SK-N-SH (cell line): ENCODE results near the gene PFAS. TPM values are rescaled to one million over a fixed set of nuclear protein-coding genes. Genes with fewer than 3 reads are reported as not detected.

Experiments used
- CTCF ChIA-PET: fragments of 300-600, 350-600 bp; formaldehyde crosslinking; extraction: SDS; loops from one replicate; lab custom pipeline; 2021; lab: Yijun Ruan, JAX
- POLR2A ChIA-PET: fragments of 350-600 bp; sonication (Branson Sonifier 250); formaldehyde crosslinking; extraction: SDS; loops from one replicate; lab custom pipeline; 2020; ENCODE audit warnings: antibody characterized with exemption, inconsistent platforms; lab: Yijun Ruan, JAX
- DNase-seq: peaks from one replicate; pipeline ENCODE4 v3.0.0; 2012
- H2AFZ ChIP-seq: fragments of 200-600 bp; sonication (generic); 2 replicates; pipeline ENCODE4 v1.8.1; 2016; ENCODE audit warnings: antibody characterized with exemption, mild to moderate bottlenecking, low read depth
- H3F3A ChIP-seq: fragments of 200-600 bp; sonication (generic); replicated peaks from 2 replicates; pipeline ENCODE3; 2016; ENCODE audit warnings: antibody characterized with exemption, mild to moderate bottlenecking; ENCODE audit not compliant: insufficient read depth
- H3K27ac ChIP-seq, 2 experiments: fragments of 200-500 bp in 1 of 2; fragments of 200-600 bp in 1 of 2; sonication (Bioruptor generic) in 1 of 2; sonication (generic), shearing (Covaris generic) in 1 of 2; 2 replicates each; pipeline versions ENCODE4 v1.5.1 to v1.6.1; 2014 to 2016; ENCODE audit warnings: low read depth in 2 of 2, inconsistent platforms in 1 of 2, low read length in 1 of 2, mild to moderate bottlenecking in 1 of 2, mixed read lengths in 1 of 2
- H3K27me3 ChIP-seq: fragments of 200-600 bp; sonication (generic), shearing (Covaris generic); 2 replicates; pipeline ENCODE4 v1.6.1; 2016; ENCODE audit warnings: mixed run types; ENCODE audit not compliant: insufficient read depth
- H3K36me3 ChIP-seq, 2 experiments: fragments of 200-500 bp in 1 of 2; fragments of 200-600 bp in 1 of 2; sonication (Bioruptor generic) in 1 of 2; sonication (generic) in 1 of 2; replicated peaks in 1 of 2; 2 replicates each; pipeline versions ENCODE3 to v1.5.1; 2014 to 2016; ENCODE audit warnings: low read length in 1 of 2, mild to moderate bottlenecking in 1 of 2; ENCODE audit not compliant: insufficient read depth in 2 of 2, control insufficient read depth in 1 of 2
- H3K4me1 ChIP-seq, 2 experiments: fragments of 200-500 bp in 1 of 2; fragments of 200-600 bp in 1 of 2; sonication (Bioruptor generic) in 1 of 2; sonication (generic), shearing (Covaris generic) in 1 of 2; 2 replicates each; pipeline versions ENCODE4 v1.5.1 to v1.6.1; 2014 to 2016; ENCODE audit warnings: low read depth in 1 of 2, low read length in 1 of 2, mixed run types in 1 of 2; ENCODE audit not compliant: insufficient read depth in 2 of 2, control insufficient read depth in 1 of 2
- H3K4me2 ChIP-seq: fragments of 200-600 bp; sonication (generic), shearing (Covaris generic); 2 replicates; pipeline ENCODE4 v1.6.1; 2017; ENCODE audit warnings: mixed run types
- H3K4me3 ChIP-seq, 2 experiments: fragments of 200-500 bp in 1 of 2; fragments of 200-600 bp in 1 of 2; sonication (Bioruptor generic) in 1 of 2; sonication (generic), shearing (Covaris generic) in 1 of 2; 2 replicates each; pipeline versions ENCODE4 v1.5.1 to v1.8.1; 2014 to 2016; ENCODE audit warnings: low read depth in 2 of 2, inconsistent platforms in 1 of 2, low read length in 1 of 2, mild to moderate bottlenecking in 1 of 2, mixed read lengths in 1 of 2, moderate library complexity in 1 of 2
- H3K79me2 ChIP-seq: fragments of 200-600 bp; sonication (generic); 2 replicates; pipeline ENCODE4 v1.8.1; 2017; ENCODE audit warnings: mild to moderate bottlenecking; ENCODE audit not compliant: insufficient read depth
- H3K9ac ChIP-seq: fragments of 200-600 bp; sonication (generic); 2 replicates; pipeline ENCODE4 v1.6.1; 2017; ENCODE audit warnings: mixed run types
- H3K9me2 ChIP-seq: fragments of 200-600 bp; sonication (generic); 2 replicates; pipeline ENCODE4 v1.6.1; 2017; ENCODE audit warnings: mixed run types
- H3K9me3 ChIP-seq: fragments of 200-600 bp; sonication (generic); 2 replicates; pipeline ENCODE4 v1.6.1; 2017; ENCODE audit warnings: mixed run types, mild to moderate bottlenecking, moderate library complexity
- H4K20me1 ChIP-seq: fragments of 200-600 bp; sonication (generic); 2 replicates; pipeline ENCODE4 v1.6.1; 2017; ENCODE audit warnings: mild to moderate bottlenecking, mixed run types; ENCODE audit not compliant: insufficient read depth
- CHD2 ChIP-seq: fragments of 150-350 bp; IDR thresholded peaks from 2 replicates; pipeline ENCODE4 v1.6.1; 2018; ENCODE audit warnings: low read length; ENCODE audit not compliant: partially characterized antibody
- ELF1 ChIP-seq: IDR thresholded peaks from 2 replicates; pipeline ENCODE4 v1.4.0; 2012
- GABPA ChIP-seq: IDR thresholded peaks from 2 replicates; pipeline ENCODE4 v1.4.0; 2012; ENCODE audit warnings: low read depth, mild to moderate bottlenecking
- GATA2 ChIP-seq: sonication (generic); formaldehyde crosslinking; IDR thresholded peaks from 2 replicates; pipeline ENCODE4 v1.5.0; 2020; ENCODE audit warnings: mild to moderate bottlenecking, missing genetic modification reagents
- MEF2A ChIP-seq: IDR thresholded peaks from 2 replicates; pipeline ENCODE4 v1.4.0; 2012; ENCODE audit warnings: low read depth, borderline replicate concordance
- MXI1 ChIP-seq: IDR thresholded peaks from 2 replicates; pipeline ENCODE4 v1.6.1; 2012; ENCODE audit warnings: mild to moderate bottlenecking, low read depth, low read length, improper control_type of control experiment
- NFIC ChIP-seq: IDR thresholded peaks from 2 replicates; pipeline ENCODE4 v1.4.0; 2012; ENCODE audit warnings: borderline replicate concordance
- NRF1 ChIP-seq: IDR thresholded peaks from 2 replicates; pipeline ENCODE4 v1.6.1; 2012; ENCODE audit warnings: low read depth, mild to moderate bottlenecking, low read length
- PBX3 ChIP-seq: IDR thresholded peaks from 2 replicates; pipeline ENCODE4; 2012
- RAD21 ChIP-seq: IDR thresholded peaks from 2 replicates; pipeline ENCODE4 v1.6.1; 2012; ENCODE audit warnings: mild to moderate bottlenecking, low read length
- RCOR1 ChIP-seq: fragments of 150-350 bp; IDR thresholded peaks from 2 replicates; pipeline ENCODE4 v1.6.1; 2017; ENCODE audit warnings: antibody characterized with exemption, low read length
- REST ChIP-seq: IDR thresholded peaks from 2 replicates; pipeline ENCODE4 v1.6.1; 2012; ENCODE audit warnings: mild to moderate bottlenecking, low read depth, low read length, moderate library complexity
- SIN3A ChIP-seq: IDR thresholded peaks from 2 replicates; pipeline ENCODE4 v1.6.1; 2012; ENCODE audit warnings: low read depth, mild to moderate bottlenecking, low read length, moderate library complexity, borderline replicate concordance
- TEAD4 ChIP-seq: IDR thresholded peaks from 2 replicates; pipeline ENCODE4 v1.4.0; 2012; ENCODE audit warnings: mild to moderate bottlenecking, borderline replicate concordance; ENCODE audit not compliant: insufficient read depth
- YY1 ChIP-seq: IDR thresholded peaks from 2 replicates; pipeline ENCODE4 v1.4.0; 2012; ENCODE audit warnings: low read depth, mild to moderate bottlenecking
- WGBS: methylation state at CpG from one replicate; pipeline ENCODE4 v1.1.6; 2017; ENCODE audit warnings: low lambda C conversion rate; 5-methylcytosine and 5-hydroxymethylcytosine counted together
- polyA plus RNA-seq, 3 experiments: library from polyadenylated mRNA; depleted of rRNA; stranded (reverse); fragments of >200 nt; gene quantifications; 2 replicates each; pipeline ENCODE4 v1.2.3, GENCODE V29; 2012
- TF ChIP-seq, protein P1 (sequence below): fragments of 200-600 bp; sonication (generic); IDR thresholded peaks from 2 replicates; pipeline ENCODE4 v1.6.1; 2017; ENCODE audit warnings: antibody characterized with exemption, mild to moderate bottlenecking, moderate library complexity
- TF ChIP-seq, protein P2 (sequence below): IDR thresholded peaks from 2 replicates; pipeline ENCODE4 v1.4.0; 2012; ENCODE audit warnings: low read depth, borderline replicate concordance

PFAS gene
- polyA plus RNA-seq, 1 of the 3 experiments (the other 2 are of a cell fraction) = 22.4 TPM

DNA sequence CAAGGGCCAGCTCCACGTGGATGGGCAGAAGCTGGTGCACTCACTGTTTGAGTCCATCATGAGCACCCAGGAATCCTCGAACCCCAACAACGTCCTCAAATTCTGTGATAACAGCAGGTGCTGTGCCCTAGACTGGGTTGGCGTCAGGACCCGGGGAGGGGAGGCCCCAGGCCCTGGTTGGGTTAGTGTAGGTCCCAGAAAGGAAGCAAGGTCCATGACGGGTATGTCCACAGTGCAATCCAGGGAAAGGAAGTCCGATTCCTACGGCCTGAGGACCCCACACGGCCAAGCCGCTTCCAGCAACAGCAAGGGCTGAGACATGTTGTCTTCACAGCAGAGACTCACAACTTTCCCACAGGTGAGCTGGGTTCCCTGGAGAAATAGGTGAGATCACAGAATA lies 7.2 kb downstream of the PFAS start:
- Histone ChIP-seq H3K79me2 (peaks cover 22% of the 10 kb centered on the region), H3K27ac (no peak overlapping the region), H3K9me3 (no peaks in the 10 kb centered on the region), H3K9me2 (no peaks in the 10 kb centered on the region), H2AFZ (no peak overlapping the region), H3K4me2 (no peak overlapping the region), H4K20me1 (no peaks in the 10 kb centered on the region), H3K36me3 (peaks cover 14 to 34% of the 10 kb centered on the region in 2 experiments), H3K4me3 (no peak overlapping the region), H3F3A (peaks cover 2% of the 10 kb centered on the region), H3K27me3 (no peaks in the 10 kb centered on the region), H3K4me1 (no peaks in the 10 kb centered on the region), H3K9ac (no peak overlapping the region)
- TF ChIP-seq PBX3 (no peak), NRF1 (no peak), RAD21 (no peak)
- ChIA-PET CTCF (interaction anchor here (1.4 kb wide), 1 partner anchor 98 kb away, joined by 3 read pairs; no protein-coding TSS in a partner anchor), POLR2A (no interaction called here)
- DNase-seq = no peak
- 90% methylated on average over 8 of the region's 10 CpGs for WGBS

- WGBS = 98% methylated on average over 5 of the region's 6 CpGs
- Histone ChIP-seq H3F3A (peaks cover 2% of the 10 kb centered on the region), H3K9me2 (no peaks in the 10 kb centered on the region), H3K27ac (no peak overlapping the region), H3K4me3 (no peak overlapping the region), H3K9ac (no peak overlapping the region), H3K4me1 (no peaks in the 10 kb centered on the region), H3K4me2 (no peak overlapping the region), H2AFZ (no peak overlapping the region), H3K36me3 (peaks cover 17 to 34% of the 10 kb centered on the region in 2 experiments), H3K27me3 (no peaks in the 10 kb centered on the region), H4K20me1 (no peaks in the 10 kb centered on the region), H3K9me3 (no peaks in the 10 kb centered on the region), H3K79me2 (peaks cover 18% of the 10 kb centered on the region)
- TF ChIP-seq TEAD4 (no peak), SIN3A (no peak), NFIC (no peak), MXI1 (no peak), ELF1 (no peak), MEF2A (no peak), REST (no peak), YY1 (no peak), GABPA (no peak), NRF1 (no peak), GATA2 (CRISPR knock-in tag) (no peak), CHD2 (no peak), RCOR1 (no peak)
- TF ChIP-seq, protein P1, sequence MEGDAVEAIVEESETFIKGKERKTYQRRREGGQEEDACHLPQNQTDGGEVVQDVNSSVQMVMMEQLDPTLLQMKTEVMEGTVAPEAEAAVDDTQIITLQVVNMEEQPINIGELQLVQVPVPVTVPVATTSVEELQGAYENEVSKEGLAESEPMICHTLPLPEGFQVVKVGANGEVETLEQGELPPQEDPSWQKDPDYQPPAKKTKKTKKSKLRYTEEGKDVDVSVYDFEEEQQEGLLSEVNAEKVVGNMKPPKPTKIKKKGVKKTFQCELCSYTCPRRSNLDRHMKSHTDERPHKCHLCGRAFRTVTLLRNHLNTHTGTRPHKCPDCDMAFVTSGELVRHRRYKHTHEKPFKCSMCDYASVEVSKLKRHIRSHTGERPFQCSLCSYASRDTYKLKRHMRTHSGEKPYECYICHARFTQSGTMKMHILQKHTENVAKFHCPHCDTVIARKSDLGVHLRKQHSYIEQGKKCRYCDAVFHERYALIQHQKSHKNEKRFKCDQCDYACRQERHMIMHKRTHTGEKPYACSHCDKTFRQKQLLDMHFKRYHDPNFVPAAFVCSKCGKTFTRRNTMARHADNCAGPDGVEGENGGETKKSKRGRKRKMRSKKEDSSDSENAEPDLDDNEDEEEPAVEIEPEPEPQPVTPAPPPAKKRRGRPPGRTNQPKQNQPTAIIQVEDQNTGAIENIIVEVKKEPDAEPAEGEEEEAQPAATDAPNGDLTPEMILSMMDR = no peak
- TF ChIP-seq, protein P2, sequence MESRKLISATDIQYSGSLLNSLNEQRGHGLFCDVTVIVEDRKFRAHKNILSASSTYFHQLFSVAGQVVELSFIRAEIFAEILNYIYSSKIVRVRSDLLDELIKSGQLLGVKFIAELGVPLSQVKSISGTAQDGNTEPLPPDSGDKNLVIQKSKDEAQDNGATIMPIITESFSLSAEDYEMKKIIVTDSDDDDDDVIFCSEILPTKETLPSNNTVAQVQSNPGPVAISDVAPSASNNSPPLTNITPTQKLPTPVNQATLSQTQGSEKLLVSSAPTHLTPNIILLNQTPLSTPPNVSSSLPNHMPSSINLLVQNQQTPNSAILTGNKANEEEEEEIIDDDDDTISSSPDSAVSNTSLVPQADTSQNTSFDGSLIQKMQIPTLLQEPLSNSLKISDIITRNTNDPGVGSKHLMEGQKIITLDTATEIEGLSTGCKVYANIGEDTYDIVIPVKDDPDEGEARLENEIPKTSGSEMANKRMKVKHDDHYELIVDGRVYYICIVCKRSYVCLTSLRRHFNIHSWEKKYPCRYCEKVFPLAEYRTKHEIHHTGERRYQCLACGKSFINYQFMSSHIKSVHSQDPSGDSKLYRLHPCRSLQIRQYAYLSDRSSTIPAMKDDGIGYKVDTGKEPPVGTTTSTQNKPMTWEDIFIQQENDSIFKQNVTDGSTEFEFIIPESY = no peak
- no peak for DNase-seq
- POLR2A ChIA-PET = no interaction called here
- CTCF ChIA-PET = interaction anchor here (1.4 kb wide), 1 partner anchor 98 kb away, joined by 3 read pairs; no protein-coding TSS in a partner anchor
These were observed 7.6 kb downstream of the PFAS start for GRCh38 chr17:8256691-8257090.
